ENCODE measurements around the gene LHPP. TPM values are rescaled to one million over a fixed set of nuclear protein-coding genes. Genes with fewer than 3 reads are reported as not detected.

The LHPP gene
- total RNA-seq, 1 donor from 2014 or later: 347 TPM

DNA sequence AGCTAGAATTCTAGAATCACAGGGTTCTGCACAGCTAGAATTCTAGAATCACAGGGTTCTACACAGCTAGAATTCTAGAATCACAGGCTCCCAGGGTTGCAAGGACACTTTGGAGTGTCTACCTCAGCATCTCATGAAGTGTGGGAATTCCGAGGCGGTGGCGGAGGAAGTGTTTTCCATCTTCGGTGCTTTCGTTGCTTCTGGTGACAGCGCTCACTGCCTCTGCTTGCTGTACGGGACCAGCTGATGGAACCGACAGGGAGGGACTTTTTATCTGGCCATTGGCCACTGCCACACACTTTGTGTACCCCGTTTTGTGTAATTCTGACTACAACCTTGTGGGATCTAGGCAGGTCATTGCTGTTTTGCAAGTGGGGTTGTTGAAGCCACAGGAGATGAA lies 29.5 kb downstream of the LHPP start:
- intact Hi-C loops (cut with DNase I): no loop called here
- no peak for DNase-seq (ENCODE audit: low spot score)
- no peak for ATAC-seq

DNA sequence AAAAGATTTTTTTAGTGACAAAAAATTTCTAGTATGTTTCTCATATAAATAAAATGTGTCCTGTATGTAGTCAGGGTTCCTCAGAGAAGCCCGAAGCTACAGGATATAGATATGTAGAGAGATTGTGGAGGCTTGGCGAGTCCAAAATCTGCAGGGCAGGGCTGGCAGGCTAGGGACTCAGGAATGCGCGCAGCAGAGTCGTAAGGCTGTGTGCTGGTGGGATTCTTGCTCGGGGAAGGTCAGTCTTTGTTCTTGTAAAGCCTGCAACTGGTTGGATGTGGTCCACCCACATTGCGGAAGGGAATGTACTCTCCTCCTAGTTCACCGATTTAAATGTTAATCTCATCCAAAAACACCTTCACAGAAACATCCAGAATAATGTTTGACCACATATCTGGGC lies 30.6 kb downstream of the LHPP start:
- DNase-seq (ENCODE audit: low spot score) (no peak), ATAC-seq (no peak)
- intact Hi-C loops (cut with DNase I): no loop called here

DNA sequence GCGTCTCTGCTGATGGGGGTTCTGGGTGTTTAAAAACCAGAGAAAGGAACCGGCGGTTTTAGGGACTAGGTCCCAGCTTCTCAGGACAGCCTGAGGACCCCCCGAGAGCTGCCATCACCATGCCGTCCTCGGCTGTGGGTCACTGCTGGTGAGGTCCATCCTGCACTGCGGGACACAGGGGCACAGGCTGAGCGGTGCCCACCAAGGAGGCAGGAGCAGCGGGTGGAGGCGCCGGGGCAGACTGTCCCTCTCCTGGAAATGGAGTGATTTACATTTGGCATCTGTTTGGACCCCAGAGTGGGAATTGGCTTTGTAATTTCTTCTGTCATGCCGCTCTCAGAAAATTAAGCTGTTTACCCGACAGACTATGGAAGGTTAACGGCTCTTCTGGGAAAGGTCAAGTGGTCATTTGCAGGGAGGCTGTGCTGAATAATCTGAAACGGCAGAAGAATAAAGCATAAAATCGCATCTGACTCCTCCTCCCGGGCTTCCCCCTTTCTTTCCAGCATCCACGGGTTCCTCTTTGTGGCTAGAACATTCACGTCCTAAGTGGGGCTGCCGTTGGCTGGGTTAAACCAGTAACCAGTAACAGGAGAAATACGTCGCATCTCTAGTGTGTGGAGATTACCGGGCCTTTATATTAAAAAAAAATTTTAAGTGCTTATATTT lies 31.7 kb downstream of the LHPP start:
- no peak for DNase-seq (ENCODE audit: low spot score)
- intact Hi-C loops (cut with DNase I): no loop called here

DNA sequence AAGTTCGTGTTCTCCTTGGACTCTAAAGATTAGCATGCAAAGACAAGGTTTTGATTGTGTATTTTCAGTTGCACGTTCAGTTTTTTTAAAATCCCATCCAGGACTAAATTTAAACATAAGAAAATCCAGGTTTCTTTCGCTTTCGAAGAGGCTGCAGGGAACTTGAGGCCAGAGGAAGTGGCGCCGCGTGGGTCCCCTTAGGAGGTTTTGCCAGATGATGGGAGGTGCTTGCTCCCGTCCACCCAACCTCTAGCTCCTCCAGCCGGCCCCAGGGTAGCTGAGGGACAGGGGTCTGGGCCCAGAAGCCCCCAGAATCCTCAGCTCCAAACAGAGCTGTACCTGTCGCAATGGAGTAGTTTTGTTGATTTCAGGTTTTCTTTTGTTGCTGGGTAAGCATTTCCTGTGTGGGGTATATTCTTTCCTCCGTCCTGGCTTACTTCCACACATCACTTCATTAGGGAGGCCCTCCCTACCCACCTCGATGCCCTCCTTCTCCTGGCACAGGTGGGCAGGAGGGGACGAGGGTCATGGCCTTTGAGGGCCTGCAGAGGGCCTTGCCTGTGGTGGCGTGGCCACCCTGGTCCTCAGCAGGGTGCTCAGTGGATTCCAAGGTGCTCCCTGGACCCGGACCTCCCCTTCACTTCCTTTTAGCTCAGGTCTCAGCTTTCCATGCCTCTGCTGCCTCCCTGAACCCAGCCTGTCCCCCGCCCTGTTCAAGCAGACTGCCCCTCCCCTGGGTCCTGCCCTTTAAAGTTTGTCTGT lies 32.6 kb downstream of the LHPP start:
- ATAC-seq (no peak), DNase-seq (ENCODE audit: low spot score) (no peak)
- intact Hi-C loops (cut with DNase I): no loop called here

More for the DNA sequence above, 31.7 kb downstream of the LHPP start:
- ATAC-seq: no peak

DNA sequence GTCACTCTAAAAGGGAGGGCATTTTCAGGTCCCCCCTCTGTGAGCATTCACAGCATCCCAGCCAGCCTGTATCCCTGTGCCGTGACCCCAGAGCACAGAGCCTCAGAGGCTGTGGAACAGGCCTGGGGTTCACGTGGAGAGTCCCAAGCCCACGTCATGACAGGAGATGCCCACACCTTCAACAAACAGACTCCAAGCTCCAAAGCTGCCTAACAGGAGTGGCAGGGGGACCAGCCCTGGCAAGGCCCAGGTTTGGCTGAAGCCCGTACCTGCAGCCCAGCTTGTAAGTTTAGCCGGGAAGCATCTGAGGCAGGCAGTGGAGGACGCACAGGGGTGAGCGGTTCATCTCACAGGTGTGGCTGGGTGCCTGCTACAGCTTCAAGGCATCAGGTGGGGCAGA lies 33.5 kb downstream of the LHPP start:
- intact Hi-C loops (cut with DNase I): no loop called here
- no peak for DNase-seq (ENCODE audit: low spot score)
- no peak for ATAC-seq

DNA sequence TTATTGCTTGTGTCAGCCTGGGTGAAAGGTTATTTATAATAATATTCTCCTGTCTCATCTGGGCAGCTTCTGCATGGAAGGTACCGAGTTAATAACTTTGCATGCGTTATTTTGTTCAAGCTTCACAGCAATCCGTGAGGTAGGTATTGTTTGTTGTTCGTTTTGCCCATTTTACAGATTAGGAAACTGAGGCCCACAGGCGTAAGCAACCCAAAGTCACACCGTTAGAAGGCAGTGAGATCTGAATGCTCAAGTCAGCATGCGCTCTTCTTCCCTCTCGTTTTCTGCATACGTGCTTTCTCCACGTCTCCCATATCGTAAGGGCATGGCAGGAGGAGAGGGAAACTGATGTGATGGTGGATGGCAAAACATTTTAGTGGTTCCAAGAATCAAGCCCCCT lies 34.1 kb downstream of the LHPP start:
- intact Hi-C loops (cut with DNase I): no loop called here
- ATAC-seq (no peak), DNase-seq (ENCODE audit: low spot score) (no peak)

DNA sequence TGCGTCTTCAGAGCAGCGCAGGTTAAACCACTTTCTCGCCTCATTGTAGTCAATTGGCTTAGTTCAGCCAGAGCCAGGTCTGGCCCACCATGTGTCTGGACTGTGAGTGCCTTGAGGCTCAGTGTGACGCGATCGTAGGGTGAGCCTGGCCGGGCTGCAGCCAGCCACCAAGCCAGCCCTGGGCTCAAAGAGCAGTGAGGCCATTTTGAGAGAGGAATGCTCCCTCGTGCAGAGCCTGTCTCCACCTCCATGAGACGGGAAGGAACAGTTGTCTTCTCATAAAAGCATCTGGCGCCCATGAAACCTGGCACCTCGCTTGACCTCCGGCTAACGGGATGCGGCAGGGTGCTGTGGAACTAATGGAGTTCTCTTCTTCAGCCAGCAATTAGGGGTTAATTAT lies 34.5 kb downstream of the LHPP start:
- ATAC-seq (no peak), DNase-seq (ENCODE audit: low spot score) (no peak)
- intact Hi-C loops (cut with DNase I): no loop called here

DNA sequence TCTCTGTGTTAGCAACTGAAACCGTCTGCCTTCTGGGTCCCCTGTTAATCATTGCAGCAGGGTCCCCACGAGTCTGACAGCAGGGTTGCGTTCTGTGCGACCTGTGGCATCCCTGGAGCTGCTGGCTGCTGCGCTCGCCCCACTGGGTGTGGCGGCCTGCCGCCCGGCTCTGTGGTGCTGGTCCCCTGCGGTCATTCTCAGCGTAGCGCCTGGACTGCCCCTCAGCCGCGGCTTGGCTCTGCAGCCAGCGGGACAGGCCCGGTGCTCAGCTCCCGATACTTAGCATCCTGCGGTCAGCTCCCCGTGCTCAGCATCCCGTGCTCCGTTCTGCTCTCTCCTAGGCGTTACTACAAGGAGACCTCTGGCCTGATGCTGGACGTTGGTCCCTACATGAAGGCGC lies 35.0 kb downstream of the LHPP start:
- DNase-seq (ENCODE audit: low spot score): no peak
- intact Hi-C loops (cut with DNase I): no loop called here
- ATAC-seq: no peak

DNA sequence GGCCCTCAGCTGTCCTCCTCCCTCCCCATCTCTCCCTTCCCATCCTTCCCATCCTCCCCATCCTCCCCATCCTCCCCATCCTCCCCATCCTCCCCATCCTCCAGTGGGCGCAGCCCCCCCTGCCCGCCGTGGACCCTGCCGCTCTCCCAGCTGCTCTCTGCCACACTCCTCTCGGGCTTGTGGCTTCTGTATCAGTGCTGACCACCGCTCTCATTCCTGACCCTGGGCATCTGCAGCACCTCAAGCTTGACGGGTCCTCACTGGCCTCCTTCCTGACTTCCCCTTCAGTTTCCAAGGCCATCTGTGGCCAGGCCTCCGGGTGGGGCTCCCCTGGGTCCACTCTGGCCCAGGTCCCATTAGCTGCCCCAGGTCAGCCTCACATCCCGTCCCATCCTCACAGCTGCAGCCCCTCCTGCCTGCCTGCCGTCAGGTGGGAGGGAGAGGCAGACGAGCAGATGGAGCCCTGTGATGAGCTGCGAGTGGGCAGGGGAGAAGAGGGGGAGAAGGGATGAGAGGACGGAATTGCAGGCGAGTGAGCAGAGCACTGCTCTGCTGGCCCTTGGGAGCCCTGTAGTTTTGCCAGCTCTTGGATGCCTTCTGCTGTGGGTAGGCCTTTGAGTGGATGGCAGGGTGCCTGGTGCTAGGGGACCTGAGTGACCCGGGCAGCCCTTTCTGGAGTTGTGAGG lies 35.7 kb downstream of the LHPP start:
- no peak for ATAC-seq
- intact Hi-C loops (cut with DNase I): no loop called here
- no peak for DNase-seq (ENCODE audit: low spot score)

DNA sequence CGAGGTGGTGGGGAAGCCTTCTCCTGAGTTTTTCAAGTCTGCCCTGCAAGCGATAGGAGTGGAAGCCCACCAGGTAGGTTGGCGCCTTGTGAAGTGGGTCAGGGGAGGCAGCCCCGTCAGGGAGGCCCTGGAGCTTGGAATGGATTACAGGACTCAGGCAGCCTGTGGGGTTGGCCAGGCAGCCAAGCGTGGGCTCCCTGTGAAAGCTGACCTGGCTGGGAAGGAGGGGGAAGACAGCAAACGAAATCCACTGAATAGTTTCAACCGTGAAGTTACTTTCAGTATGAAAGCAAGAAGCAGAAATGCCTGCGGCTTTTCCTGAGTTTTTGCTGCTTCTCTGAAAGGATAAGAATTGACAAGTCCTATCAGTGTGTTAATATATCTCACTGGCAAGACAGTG lies 36.4 kb downstream of the LHPP start:
- no peak for DNase-seq (ENCODE audit: low spot score)
- ATAC-seq: no peak
- intact Hi-C loops (cut with DNase I): no loop called here

DNA sequence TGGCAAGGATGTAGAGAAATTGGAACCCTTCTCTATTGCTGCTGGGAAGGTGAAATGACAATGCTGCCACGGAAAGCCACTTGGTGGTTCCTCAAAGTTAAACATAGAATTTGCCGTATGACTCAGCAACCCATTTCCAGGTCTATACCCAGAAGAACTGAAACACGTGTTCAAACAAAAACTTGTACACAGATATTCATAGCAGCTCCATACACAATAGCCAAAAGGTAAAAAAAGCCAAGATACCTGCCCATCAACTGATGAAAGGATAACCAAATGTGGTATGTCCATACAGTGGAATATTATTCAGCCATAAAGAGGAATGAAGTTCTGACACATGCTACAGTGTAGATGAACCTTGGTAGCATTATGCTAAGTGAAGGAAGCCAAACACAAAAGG lies 39.1 kb downstream of the LHPP start:
- intact Hi-C loops (cut with DNase I): no loop called here
- DNase-seq (ENCODE audit: low spot score) (no peak), ATAC-seq (no peak)

DNA sequence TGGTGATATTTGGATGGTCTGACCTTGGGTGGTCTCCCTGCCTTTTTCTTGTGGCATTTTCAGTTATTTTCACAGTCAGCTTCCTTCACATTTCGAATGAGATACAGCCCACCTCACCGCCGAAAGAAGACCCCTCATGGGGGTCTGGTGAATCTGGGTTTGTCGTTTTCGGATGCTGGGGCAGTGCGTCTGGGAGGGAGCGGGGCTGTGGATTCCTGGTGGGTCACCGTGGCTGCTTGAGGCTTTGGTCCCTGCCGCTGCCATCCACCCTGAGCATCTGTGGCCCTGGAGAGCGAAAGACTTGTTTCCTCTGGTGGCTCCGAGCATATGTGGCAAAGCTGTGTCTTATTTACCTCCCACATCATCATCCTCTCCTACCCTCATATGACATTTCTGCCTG lies 43.1 kb downstream of the LHPP start:
- no peak for ATAC-seq
- intact Hi-C loops (cut with DNase I): no loop called here
- no peak for DNase-seq (ENCODE audit: low spot score)

DNA sequence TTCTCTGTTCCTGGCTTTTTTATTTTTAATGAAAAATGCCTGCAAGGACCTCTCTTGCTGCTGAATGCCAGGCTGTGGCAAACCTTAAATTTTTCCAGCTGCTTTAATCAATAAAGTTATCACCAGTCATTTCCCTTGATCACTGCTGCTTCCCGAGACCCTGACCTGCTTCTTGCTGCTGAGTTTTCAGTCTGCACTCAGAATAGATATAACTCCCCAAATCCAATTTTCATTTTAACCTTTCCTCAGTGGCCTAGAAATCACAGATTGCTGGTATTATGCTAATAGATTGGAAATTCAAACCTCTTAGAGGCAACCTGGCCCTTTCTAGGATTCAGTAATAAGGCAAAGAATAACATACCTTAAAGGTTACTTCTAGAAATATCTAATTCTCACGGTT lies 43.7 kb downstream of the LHPP start:
- intact Hi-C loops (cut with DNase I): no loop called here
- no peak for ATAC-seq
- DNase-seq (ENCODE audit: low spot score): no peak

DNA sequence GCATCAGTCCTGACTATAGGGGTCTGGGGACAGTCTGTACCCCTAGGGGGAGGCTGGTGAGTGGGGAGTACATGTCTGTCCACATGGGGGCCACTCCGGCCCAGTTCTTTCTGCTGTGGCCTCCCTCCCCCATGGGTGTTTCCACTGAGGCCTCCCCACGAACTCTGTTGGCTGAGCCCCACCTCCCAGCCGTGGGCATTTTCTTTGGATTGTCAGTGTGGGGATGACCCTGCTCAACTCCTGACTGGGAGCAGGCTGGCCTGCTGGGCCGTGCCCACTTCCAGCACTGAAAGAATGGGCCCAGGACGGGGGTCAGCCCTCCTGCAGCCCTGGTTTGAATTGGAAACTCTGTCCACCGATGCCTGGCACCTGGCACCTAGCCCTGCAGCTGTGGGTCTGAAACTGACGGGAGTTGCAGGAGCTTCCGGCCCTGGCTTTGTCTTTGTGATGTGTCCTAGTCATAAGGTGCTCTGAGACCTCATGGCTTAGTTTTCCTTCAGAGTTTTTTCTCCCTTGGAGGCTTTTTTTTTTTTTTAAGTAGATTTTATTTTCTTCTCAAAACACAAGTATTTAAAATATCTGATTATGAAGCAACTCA lies 46.5 kb downstream of the LHPP start:
- DNase-seq (ENCODE audit: low spot score) (no peak), ATAC-seq (no peak)
- intact Hi-C loops (cut with DNase I): no loop called here

DNA sequence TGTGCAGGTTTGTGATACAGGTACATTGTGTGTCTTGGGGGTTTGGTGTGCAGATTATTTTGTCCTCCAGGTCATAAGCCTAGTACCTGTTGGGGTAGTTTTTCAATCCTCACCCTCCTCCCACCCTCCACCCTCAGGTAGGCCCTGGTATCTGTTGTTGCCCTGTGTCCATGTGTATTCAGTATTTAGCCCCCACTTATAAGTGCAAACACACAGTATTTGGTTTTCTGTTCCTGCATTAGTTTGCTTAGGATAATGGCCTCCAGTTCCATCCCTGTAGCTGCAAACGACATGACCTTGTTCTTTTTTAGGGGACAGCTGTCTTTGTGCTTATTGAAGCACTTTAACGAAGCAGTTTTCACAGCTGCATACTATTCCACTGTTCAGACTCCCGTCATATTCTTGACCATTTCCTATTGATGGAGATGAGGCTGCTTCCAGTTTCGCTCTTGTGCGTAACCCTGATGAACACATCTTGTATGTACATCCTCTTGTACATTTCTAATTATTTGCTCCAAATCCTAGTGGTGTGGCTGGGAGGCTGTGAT lies 47.4 kb downstream of the LHPP start:
- intact Hi-C loops (cut with DNase I): no loop called here
- no peak for DNase-seq (ENCODE audit: low spot score)
- ATAC-seq: no peak

DNA sequence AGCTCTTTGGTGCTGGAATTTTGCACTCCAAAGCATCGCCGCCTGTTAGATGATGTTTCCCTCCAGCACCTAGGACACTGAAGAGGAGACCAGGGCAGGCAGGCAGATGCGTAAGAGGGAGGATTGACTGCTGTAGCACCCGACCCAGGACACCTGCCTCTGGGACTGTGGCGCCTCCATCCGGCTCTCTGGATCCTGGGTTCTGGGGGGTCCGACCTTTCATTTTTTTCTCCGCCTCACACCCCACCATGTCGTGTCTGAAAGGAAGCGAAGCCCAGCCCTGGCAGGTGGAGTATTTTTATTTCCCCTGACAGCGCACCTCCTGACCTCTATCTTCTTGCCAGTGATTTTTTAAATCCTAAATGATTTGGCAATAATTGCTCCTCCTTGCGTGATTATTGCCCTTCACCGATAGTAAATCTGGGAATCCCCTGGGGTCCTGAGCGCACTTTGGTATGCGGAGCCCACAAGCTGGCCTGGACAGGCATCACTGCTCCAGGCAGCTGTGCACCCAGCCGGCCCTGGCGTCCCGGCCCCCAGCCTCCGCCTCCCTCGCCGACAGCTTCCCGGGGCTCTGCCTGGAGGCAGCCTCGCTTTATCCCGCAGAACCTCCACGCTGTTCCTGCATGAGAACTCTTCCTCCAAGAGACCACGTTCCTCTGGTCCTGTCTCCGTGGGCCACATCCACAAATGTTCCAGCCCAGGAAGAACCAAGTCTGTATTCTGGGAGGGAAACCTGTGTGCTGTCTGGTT lies 48.4 kb downstream of the LHPP start:
- ATAC-seq (no peak), DNase-seq (ENCODE audit: low spot score) (no peak)
- intact Hi-C loops (cut with DNase I): no loop called here

DNA sequence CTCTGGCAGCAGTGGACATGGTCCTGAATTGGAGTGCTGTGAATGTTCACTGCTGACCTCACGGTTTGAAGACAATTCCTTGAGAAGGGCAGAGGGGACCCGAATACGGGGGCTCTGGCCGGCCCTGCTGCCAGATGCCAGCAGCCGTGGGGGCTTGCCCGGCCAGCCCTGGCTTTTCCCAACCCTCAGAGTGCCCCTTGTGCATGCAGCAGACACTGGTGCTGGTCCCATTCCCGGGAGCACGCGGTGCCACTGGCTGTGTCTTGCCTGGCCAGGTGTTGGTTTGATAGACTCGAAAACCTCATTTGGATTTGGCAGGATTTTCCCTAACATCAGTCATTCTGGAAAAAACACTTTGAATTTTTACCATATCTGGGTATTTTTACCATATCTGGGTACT lies 49.1 kb downstream of the LHPP start:
- DNase-seq (ENCODE audit: low spot score) (no peak), ATAC-seq (no peak)
- intact Hi-C loops (cut with DNase I): no loop called here

DNA sequence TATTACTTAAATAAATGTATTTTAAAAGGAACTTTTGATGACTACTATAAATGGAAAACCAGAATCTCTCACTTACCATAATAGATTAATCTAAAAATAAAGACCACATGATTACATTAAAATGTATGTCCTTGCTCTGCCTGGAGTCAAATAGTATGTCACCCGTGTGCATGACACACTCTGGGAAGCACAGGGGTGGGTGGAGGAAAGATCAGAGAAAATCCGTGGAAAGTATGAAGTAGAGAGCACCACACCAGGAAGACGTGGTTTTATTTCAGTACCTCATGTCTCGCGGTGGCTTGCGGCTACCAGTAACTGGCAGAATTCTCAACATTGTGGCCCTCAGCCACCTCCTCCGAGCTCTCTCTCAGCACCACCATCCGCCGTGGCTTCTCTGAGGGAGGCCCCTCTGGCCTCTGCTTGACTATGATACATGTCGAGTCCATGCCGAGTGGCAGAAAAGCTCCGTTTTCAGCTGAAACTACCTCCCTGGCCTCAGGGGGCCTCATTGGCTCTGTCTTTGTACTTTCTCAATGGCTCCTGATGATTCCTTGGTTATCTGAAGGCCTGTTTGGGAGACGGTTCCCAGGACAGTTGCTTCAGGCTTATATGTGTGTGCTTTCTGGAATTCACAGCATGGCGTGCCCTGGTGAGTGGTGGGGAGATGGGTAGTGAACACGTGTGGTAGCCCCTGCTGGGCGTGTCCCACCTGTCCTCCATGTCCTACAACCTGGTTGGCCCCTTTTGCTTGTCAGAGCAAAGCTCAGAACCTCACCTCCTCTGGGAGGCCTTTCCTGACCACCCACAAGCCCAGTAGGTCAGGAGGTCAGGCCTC lies 49.8 kb downstream of the LHPP start:
- DNase-seq (ENCODE audit: low spot score) (no peak), ATAC-seq (no peak)
- intact Hi-C loops (cut with DNase I): no loop called here

All from sciatic nerve (tissue), 2 donors.